ENCODE measurements around the gene FYTTD1. TPM values are rescaled to one million over a fixed set of nuclear protein-coding genes. Genes with fewer than 3 reads are reported as not detected.
"Not testable (repeated sequence)": the region's sequence is repeated elsewhere in the genome, so short reads cannot be mapped to it uniquely, and the experiment has no call there.

Gene FYTTD1
- total RNA-seq, 2 donors from 2014 or later: 20.4 to 47.3 TPM

DNA sequence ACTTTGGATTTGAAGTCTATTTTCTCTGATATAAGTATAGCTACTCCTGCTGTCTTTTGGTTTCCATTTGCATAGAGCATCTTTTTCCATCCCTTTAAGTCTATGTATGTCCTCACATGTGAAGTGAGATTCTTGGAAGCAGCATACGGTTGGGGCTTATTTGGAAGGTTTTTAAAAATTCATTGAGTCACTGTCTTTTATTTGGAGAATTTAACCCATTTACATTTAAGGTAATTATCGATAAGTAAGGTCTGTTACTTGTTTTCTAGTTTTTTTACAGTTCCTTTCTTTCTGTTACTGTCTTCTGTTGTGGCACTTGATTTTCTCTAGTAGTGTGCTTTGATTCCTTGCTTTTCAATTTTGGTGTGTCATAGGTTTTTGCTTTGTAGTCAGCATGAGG lies 26.9 kb upstream of the FYTTD1 start:
- DNase-seq (ENCODE audit: low spot score) (no peak), ATAC-seq (ENCODE audit: insufficient number of reproducible peaks, low FRiP score, low read depth) (no peak)
- TF ChIP-seq, protein P1, sequence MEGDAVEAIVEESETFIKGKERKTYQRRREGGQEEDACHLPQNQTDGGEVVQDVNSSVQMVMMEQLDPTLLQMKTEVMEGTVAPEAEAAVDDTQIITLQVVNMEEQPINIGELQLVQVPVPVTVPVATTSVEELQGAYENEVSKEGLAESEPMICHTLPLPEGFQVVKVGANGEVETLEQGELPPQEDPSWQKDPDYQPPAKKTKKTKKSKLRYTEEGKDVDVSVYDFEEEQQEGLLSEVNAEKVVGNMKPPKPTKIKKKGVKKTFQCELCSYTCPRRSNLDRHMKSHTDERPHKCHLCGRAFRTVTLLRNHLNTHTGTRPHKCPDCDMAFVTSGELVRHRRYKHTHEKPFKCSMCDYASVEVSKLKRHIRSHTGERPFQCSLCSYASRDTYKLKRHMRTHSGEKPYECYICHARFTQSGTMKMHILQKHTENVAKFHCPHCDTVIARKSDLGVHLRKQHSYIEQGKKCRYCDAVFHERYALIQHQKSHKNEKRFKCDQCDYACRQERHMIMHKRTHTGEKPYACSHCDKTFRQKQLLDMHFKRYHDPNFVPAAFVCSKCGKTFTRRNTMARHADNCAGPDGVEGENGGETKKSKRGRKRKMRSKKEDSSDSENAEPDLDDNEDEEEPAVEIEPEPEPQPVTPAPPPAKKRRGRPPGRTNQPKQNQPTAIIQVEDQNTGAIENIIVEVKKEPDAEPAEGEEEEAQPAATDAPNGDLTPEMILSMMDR (IDR thresholded peaks at IDR 0.05): no peak
- peaks cover 3 to 5% of the 10 kb centered on the region in 2 donors for H3K4me1 ChIP-seq (ENCODE audit: control insufficient read depth in 1 of 2, low read depth in 2 of 2)
- no peaks in the 10 kb centered on the region for H3K36me3 ChIP-seq
- H3K27me3 ChIP-seq (replicated peaks; ENCODE audit: insufficient read depth): no peaks in the 10 kb centered on the region
- no peak overlapping the region for H3K4me3 ChIP-seq
- H3K27ac ChIP-seq: no peak overlapping the region
- no peaks in the 10 kb centered on the region for H3K9me3 ChIP-seq

DNA sequence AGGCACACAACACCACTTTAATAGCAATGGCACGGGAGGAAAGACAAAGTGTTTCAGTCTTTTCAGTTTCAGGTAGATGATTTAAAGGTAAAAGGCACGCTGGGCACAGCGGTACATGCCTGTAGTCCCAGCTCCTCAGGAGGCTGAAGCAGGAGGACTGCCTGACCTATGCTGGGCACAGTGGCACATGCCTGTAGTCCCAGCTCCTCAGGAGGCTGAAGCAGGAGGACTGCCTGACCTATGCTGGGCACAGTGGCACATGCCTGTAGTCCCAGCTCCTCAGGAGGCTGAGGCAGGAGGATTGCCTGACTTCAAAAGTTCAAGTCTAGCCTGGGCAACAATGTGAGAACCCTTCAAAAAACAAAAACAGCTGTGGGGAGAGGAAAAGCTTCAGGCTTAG lies 21.8 kb upstream of the FYTTD1 start:
- DNase-seq (ENCODE audit: low spot score); H3K27ac ChIP-seq; H3K4me1 ChIP-seq (ENCODE audit: control insufficient read depth in 1 of 2, low read depth in 2 of 2); H3K9me3 ChIP-seq; H3K27me3 ChIP-seq (replicated peaks; ENCODE audit: insufficient read depth); ATAC-seq (ENCODE audit: insufficient number of reproducible peaks, low FRiP score, low read depth); H3K4me3 ChIP-seq; H3K36me3 ChIP-seq: not testable (repeated sequence)

DNA sequence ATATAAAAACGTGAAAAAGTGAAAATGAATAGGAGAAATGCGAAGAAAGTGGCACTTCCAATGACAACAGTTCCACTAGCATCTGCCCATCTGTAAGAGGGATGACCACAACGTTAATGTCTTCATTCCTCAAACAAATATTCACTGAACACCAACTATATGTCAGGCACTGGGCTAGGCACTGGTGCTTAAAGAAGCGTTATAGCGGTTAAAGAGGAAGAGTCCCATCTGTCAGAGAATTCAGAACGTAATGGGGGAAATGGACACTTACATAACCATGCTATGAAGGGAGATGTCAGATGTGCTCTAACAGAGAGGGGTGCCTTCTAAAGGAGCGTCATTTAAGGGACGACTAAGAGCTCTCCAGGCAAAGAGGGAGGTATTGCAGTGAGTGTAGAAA lies 21.2 kb upstream of the FYTTD1 start:
- Histone ChIP-seq H3K27me3 (replicated peaks; ENCODE audit: insufficient read depth) (no peaks in the 10 kb centered on the region), H3K4me1 (ENCODE audit: control insufficient read depth in 1 of 2, low read depth in 2 of 2) (peaks cover 3 to 4% of the 10 kb centered on the region in 2 donors), H3K9me3 (no peaks in the 10 kb centered on the region), H3K4me3 (no peak overlapping the region), H3K27ac (no peak overlapping the region), H3K36me3 (no peaks in the 10 kb centered on the region)
- ATAC-seq (ENCODE audit: insufficient number of reproducible peaks, low FRiP score, low read depth): no peak
- TF ChIP-seq, protein P1 (IDR thresholded peaks at IDR 0.05): no peak
- DNase-seq (ENCODE audit: low spot score): no peak

DNA sequence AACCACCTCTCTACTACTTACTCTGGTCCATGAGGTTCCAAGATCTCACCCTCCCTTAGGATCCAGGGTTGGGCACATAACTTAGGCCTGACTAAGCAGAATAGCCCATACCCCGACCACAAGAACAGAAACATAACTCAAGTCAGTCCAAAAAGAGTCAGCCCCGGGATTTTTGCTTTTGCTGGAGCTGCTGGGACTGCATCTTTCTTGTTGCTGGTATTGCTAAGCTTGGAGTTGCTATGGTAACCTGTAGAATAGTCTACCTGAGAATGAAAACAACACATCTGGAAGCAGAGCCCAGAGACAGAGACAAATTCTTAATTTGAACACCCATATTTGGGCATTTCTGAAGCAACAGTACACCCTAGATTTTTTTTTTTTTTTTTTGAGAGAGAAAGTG lies 19.5 kb upstream of the FYTTD1 start:
- Histone ChIP-seq H3K4me3 (no peak overlapping the region), H3K36me3 (no peaks in the 10 kb centered on the region), H3K9me3 (no peaks in the 10 kb centered on the region), H3K4me1 (ENCODE audit: control insufficient read depth in 1 of 2, low read depth in 2 of 2) (peaks cover 0 to 10% of the 10 kb centered on the region in 2 donors), H3K27ac (no peak overlapping the region), H3K27me3 (replicated peaks; ENCODE audit: insufficient read depth) (no peaks in the 10 kb centered on the region)
- no peak for ATAC-seq (ENCODE audit: insufficient number of reproducible peaks, low FRiP score, low read depth)
- TF ChIP-seq, protein P1 (IDR thresholded peaks at IDR 0.05): no peak
- DNase-seq (ENCODE audit: low spot score): no peak

DNA sequence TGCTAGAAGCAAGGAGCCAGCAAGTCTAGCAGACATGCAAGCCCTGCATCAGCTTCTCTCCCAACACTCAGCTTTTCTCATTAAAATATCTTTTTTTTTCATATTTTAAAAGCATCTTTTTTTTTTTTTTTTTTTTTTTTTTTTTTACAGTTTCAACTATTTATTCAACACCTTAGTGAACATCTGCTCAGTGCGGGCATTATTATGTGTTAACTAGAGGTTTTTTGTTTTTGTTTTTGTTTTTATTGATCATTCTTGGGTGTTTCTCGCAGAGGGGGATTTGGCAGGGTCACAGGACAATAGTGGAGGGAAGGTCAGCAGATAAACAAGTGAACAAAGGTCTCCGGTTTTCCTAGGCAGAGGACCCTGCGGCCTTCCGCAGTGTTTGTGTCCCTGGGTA lies 18.9 kb upstream of the FYTTD1 start:
- H3K27me3 ChIP-seq (replicated peaks; ENCODE audit: insufficient read depth); H3K4me3 ChIP-seq; ATAC-seq (ENCODE audit: insufficient number of reproducible peaks, low FRiP score, low read depth); DNase-seq (ENCODE audit: low spot score); H3K36me3 ChIP-seq; H3K27ac ChIP-seq; H3K9me3 ChIP-seq: not testable (repeated sequence)
- peaks cover 5 to 16% of the 10 kb centered on the region in 2 donors for H3K4me1 ChIP-seq (ENCODE audit: control insufficient read depth in 1 of 2, low read depth in 2 of 2)

DNA sequence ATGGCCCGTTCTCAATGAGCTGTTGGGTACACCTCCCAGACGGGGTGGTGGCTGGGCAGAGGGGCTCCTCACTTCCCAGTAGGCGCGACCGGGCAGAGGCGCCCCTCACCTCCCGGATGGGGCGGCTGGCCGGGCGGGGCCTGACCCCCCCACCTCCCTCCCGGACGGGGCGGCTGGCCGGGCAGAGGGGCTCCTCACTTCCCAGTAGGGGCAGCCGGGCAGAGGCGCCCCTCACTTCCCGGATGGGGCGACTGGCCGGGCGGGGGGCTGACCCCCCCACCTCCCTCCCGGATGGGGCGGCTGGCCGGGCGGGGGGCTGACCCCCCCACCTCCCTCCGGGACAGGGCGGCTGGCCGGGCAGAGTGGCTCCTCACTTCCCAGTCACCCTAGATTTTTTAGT lies 18.2 kb upstream of the FYTTD1 start:
- H3K27ac ChIP-seq; DNase-seq (ENCODE audit: low spot score); H3K4me3 ChIP-seq; H3K9me3 ChIP-seq; H3K36me3 ChIP-seq; H3K27me3 ChIP-seq (replicated peaks; ENCODE audit: insufficient read depth); ATAC-seq (ENCODE audit: insufficient number of reproducible peaks, low FRiP score, low read depth): not testable (repeated sequence)
- peaks cover 7 to 17% of the 10 kb centered on the region in 2 donors for H3K4me1 ChIP-seq (ENCODE audit: control insufficient read depth in 1 of 2, low read depth in 2 of 2)

DNA sequence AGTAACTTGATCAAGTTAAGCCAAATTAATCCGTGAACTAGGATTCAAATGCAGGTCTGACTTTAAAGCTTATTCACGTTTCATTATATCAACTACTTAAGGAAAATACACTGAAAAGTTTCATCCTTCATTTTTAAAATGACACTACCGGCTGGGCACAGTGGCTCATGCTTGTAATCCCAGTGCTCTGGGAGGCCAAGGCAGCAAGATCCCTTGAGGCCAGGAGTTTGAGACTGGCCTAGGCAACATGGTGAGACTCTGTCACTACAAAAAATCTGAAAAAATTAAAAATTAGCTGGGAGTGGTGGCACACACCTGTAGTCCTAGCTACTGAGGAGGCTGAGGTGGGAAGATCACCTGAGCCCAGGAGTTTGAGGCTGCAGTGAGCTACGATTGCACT lies 16.6 kb upstream of the FYTTD1 start:
- Histone ChIP-seq H3K27me3 (replicated peaks; ENCODE audit: insufficient read depth) (no peaks in the 10 kb centered on the region), H3K36me3 (no peaks in the 10 kb centered on the region), H3K27ac (no peak overlapping the region), H3K4me3 (no peak overlapping the region), H3K4me1 (ENCODE audit: control insufficient read depth in 1 of 2, low read depth in 2 of 2) (peaks cover 7 to 26% of the 10 kb centered on the region in 2 donors), H3K9me3 (no peaks in the 10 kb centered on the region)
- DNase-seq (ENCODE audit: low spot score) (no peak), ATAC-seq (ENCODE audit: insufficient number of reproducible peaks, low FRiP score, low read depth) (no peak)
- TF ChIP-seq, protein P1 (IDR thresholded peaks at IDR 0.05): no peak
